GM23338 (cell line): ENCODE results near the gene ZNF628. TPM values are rescaled to one million over a fixed set of nuclear protein-coding genes. Genes with fewer than 3 reads are reported as not detected.

Source experiments
- ATAC-seq: fragments of 200-7000 bp; cut with Tn5 transposase; 3 replicates; pipeline ENCODE4 v1.9.1; 2020
- DNase-seq: peaks from one replicate; pipeline ENCODE4 v3.0.0-alpha.2; 2015; ENCODE audit warnings: low spot score
- H2AFZ ChIP-seq: fragments of 200-600 bp; sonication (generic); 2 replicates; pipeline ENCODE4 v1.8.0; 2016; ENCODE audit warnings: antibody characterized with exemption, mild to moderate bottlenecking, moderate library complexity
- H3F3A ChIP-seq: fragments of 200-600 bp; sonication (generic); replicated peaks from 2 replicates; pipeline ENCODE4 v1.8.0; 2017; ENCODE audit warnings: antibody characterized with exemption, mixed run types, low read depth
- H3K27ac ChIP-seq: fragments of 200-600 bp; sonication (generic); 2 replicates; pipeline ENCODE4 v1.6.1; 2016; ENCODE audit warnings: low read depth
- H3K27me3 ChIP-seq: fragments of 200-600 bp; sonication (generic); 2 replicates; pipeline ENCODE4 v1.8.0; 2016; ENCODE audit warnings: mild to moderate bottlenecking, mixed run types, moderate library complexity; ENCODE audit not compliant: insufficient read depth
- H3K36me3 ChIP-seq: fragments of 200-600 bp; sonication (generic); 2 replicates; pipeline ENCODE4 v1.8.0; 2016; ENCODE audit warnings: mild to moderate bottlenecking; ENCODE audit not compliant: insufficient read depth
- H3K4me1 ChIP-seq: fragments of 200-600 bp; sonication (generic); 2 replicates; pipeline ENCODE4 v1.8.0; 2016; ENCODE audit warnings: mild to moderate bottlenecking, moderate library complexity; ENCODE audit not compliant: insufficient read depth
- H3K4me2 ChIP-seq: fragments of 200-600 bp; sonication (generic); 2 replicates; pipeline ENCODE4 v1.7.1; 2017; ENCODE audit warnings: mixed run types
- H3K4me3 ChIP-seq: fragments of 200-600 bp; sonication (generic); 2 replicates; pipeline ENCODE4 v1.6.1; 2016; ENCODE audit warnings: mixed run types
- H3K79me2 ChIP-seq: fragments of 200-600 bp; sonication (generic); replicated peaks from 2 replicates; pipeline ENCODE4 v1.8.0; 2017; ENCODE audit warnings: mild to moderate bottlenecking; ENCODE audit not compliant: insufficient read depth
- H3K9me2 ChIP-seq: fragments of 200-600 bp; sonication (generic); 2 replicates; pipeline ENCODE4 v1.8.0; 2017; ENCODE audit not compliant: insufficient read depth
- H4K20me1 ChIP-seq: fragments of 200-600 bp; sonication (generic); replicated peaks from 2 replicates; pipeline ENCODE4 v1.8.0; 2017; ENCODE audit warnings: mild to moderate bottlenecking; ENCODE audit not compliant: insufficient read depth
- H3K27ac Mint-ChIP-seq: 2 replicates; pipeline ENCODE4 v1.8.0; 2020; ENCODE audit warnings: inconsistent platforms, mild to moderate bottlenecking, moderate library complexity, mixed read lengths
- H3K27me3 Mint-ChIP-seq: 3 replicates; pipeline ENCODE4 v1.8.0; 2022; ENCODE audit warnings: low read depth, mild to moderate bottlenecking, moderate library complexity, mixed read lengths, inconsistent platforms; ENCODE audit not compliant: insufficient read depth, poor library complexity
- H3K36me3 Mint-ChIP-seq: 3 replicates; pipeline ENCODE4 v1.8.0; 2021; ENCODE audit warnings: low read depth, mild to moderate bottlenecking, inconsistent platforms, moderate library complexity, mixed read lengths
- H3K4me1 Mint-ChIP-seq: 3 replicates; pipeline ENCODE4 v1.8.0; 2020; ENCODE audit warnings: mild to moderate bottlenecking, inconsistent platforms, mixed read lengths
- H3K4me3 Mint-ChIP-seq: 3 replicates; pipeline ENCODE4 v1.8.0; 2021; ENCODE audit warnings: moderate library complexity, mild to moderate bottlenecking, inconsistent platforms, mixed read lengths
- H3K9me3 Mint-ChIP-seq: 3 replicates; pipeline ENCODE4 v1.8.0; 2020; ENCODE audit warnings: moderate library complexity, mild to moderate bottlenecking, inconsistent platforms, mixed read lengths
- CREB1 ChIP-seq: fragments of 250-450 bp; sonication (Bioruptor Pico); IDR thresholded peaks from 2 replicates; pipeline ENCODE4 v1.5.0; 2020; ENCODE audit warnings: low read depth, mild to moderate bottlenecking, moderate library complexity
- EZH2 ChIP-seq: fragments of 200-600 bp; sonication (generic); IDR thresholded peaks from one replicate; pipeline ENCODE4 v1.8.0; 2017; ENCODE audit warnings: antibody characterized with exemption, mild to moderate bottlenecking, low read depth; ENCODE audit not compliant: unreplicated experiment
- EZH2phosphoT487 ChIP-seq: fragments of 200-600 bp; sonication (generic); IDR thresholded peaks from one replicate; pipeline ENCODE4 v1.8.1; 2018; ENCODE audit warnings: antibody characterized with exemption; ENCODE audit not compliant: unreplicated experiment
- JUNB ChIP-seq: IDR thresholded peaks from one replicate; pipeline ENCODE4 v1.6.1; 2016; ENCODE audit warnings: antibody characterized with exemption; ENCODE audit not compliant: unreplicated experiment
- NANOG ChIP-seq: IDR thresholded peaks from 2 replicates; pipeline ENCODE4 v1.6.1; 2016; ENCODE audit warnings: antibody characterized with exemption, borderline replicate concordance
- POLR2AphosphoS5 ChIP-seq: IDR thresholded peaks from 2 replicates; pipeline ENCODE4 v1.6.1; 2016; ENCODE audit warnings: antibody characterized with exemption, low read depth
- STAT1 ChIP-seq: IDR thresholded peaks from one replicate; pipeline ENCODE4 v1.6.1; 2016; ENCODE audit warnings: antibody characterized with exemption; ENCODE audit not compliant: unreplicated experiment
- ZNF114 ChIP-seq: fragments of 250-450 bp; sonication (Bioruptor Pico); IDR thresholded peaks from 2 replicates; pipeline ENCODE4 v1.5.0; 2020; ENCODE audit warnings: mild to moderate bottlenecking, moderate library complexity
- ZNF331 ChIP-seq: fragments of 250-450 bp; sonication (Bioruptor Pico); IDR thresholded peaks from 2 replicates; pipeline ENCODE4 v1.5.0; 2020; ENCODE audit warnings: low read depth, mild to moderate bottlenecking, moderate library complexity
- polyA plus RNA-seq: library from polyadenylated mRNA; unstranded; fragments of >200 nt; fragmentation: Nextera tagmentation; extraction: Ambion mirVana; gene quantifications from 2 replicates; pipeline ENCODE4 v1.2.1, GENCODE V29; 2016
- total RNA-seq: library from RNA; depleted of rRNA; stranded (reverse); fragments of >200 nt; shearing (Covaris generic); gene quantifications from 2 replicates; pipeline ENCODE4 v1.2.3, GENCODE V29; 2014
- TF ChIP-seq, protein P1 (sequence below): IDR thresholded peaks from one replicate; pipeline ENCODE4 v1.6.1; 2018; ENCODE audit warnings: antibody characterized with exemption; ENCODE audit not compliant: unreplicated experiment
- TF ChIP-seq, protein P2 (sequence below): IDR thresholded peaks from 2 replicates; pipeline ENCODE4 v1.6.1; 2016; ENCODE audit warnings: antibody characterized with exemption
- TF ChIP-seq, protein P3 (sequence below), 2 experiments: fragments of 200-600 bp in 1 of 2; sonication (generic) in 1 of 2; conservative IDR thresholded peaks; 2 replicates each; pipeline versions ENCODE4 v1.5.1 to v1.6.1; 2016 to 2017; ENCODE audit warnings: antibody characterized with exemption in 2 of 2, low read depth in 2 of 2, mild to moderate bottlenecking in 2 of 2, moderate library complexity in 1 of 2

ZNF628 gene
- total and polyA plus RNA-seq, 2 experiments from 2014 or later: 4.9 to 10.7 TPM

DNA sequence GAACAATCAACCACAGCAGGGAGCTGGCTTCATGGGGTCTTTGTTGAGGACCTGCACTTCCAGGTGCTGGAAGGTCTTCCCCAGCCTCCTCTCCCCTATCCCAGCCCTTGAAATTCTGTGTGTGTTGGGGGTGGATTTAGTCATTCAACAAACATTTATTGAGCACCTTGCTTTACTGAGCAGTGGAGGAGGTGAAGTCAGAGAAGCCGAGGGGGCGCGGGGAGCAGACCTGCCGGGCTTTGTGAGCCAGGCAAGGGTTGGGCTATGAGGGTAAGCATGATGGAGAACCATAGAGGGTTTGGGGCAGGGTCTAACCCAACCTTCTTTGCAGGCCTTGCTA is 8.4 kb upstream of the ZNF628 start:
- H3K27ac Mint-ChIP-seq: no peak overlapping the region
- Histone ChIP-seq H3K4me2 (no peak overlapping the region; the same call in 1 of the 2 replicates), H3K27ac (no peak overlapping the region), H3K4me3 (no peak overlapping the region), H3F3A (peaks cover 10% of the 10 kb centered on the region), H3K79me2 (no peaks in the 10 kb centered on the region), H4K20me1 (no peaks in the 10 kb centered on the region), H3K9me2 (no peaks in the 10 kb centered on the region), H3K36me3 (no peaks in the 10 kb centered on the region), H3K4me1 (peaks cover 11% of the 10 kb centered on the region; the same call in 1 of the 2 replicates), H3K27me3 (no peaks in the 10 kb centered on the region), H2AFZ (peak overlapping the region; percentile 43; the same call in 1 of the 2 replicates)
- no peak for TF ChIP-seq EZH2phosphoT487
- no peak for TF ChIP-seq STAT1
- TF ChIP-seq, protein P1, sequence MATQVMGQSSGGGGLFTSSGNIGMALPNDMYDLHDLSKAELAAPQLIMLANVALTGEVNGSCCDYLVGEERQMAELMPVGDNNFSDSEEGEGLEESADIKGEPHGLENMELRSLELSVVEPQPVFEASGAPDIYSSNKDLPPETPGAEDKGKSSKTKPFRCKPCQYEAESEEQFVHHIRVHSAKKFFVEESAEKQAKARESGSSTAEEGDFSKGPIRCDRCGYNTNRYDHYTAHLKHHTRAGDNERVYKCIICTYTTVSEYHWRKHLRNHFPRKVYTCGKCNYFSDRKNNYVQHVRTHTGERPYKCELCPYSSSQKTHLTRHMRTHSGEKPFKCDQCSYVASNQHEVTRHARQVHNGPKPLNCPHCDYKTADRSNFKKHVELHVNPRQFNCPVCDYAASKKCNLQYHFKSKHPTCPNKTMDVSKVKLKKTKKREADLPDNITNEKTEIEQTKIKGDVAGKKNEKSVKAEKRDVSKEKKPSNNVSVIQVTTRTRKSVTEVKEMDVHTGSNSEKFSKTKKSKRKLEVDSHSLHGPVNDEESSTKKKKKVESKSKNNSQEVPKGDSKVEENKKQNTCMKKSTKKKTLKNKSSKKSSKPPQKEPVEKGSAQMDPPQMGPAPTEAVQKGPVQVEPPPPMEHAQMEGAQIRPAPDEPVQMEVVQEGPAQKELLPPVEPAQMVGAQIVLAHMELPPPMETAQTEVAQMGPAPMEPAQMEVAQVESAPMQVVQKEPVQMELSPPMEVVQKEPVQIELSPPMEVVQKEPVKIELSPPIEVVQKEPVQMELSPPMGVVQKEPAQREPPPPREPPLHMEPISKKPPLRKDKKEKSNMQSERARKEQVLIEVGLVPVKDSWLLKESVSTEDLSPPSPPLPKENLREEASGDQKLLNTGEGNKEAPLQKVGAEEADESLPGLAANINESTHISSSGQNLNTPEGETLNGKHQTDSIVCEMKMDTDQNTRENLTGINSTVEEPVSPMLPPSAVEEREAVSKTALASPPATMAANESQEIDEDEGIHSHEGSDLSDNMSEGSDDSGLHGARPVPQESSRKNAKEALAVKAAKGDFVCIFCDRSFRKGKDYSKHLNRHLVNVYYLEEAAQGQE: no peak
- TF ChIP-seq, protein P2, sequence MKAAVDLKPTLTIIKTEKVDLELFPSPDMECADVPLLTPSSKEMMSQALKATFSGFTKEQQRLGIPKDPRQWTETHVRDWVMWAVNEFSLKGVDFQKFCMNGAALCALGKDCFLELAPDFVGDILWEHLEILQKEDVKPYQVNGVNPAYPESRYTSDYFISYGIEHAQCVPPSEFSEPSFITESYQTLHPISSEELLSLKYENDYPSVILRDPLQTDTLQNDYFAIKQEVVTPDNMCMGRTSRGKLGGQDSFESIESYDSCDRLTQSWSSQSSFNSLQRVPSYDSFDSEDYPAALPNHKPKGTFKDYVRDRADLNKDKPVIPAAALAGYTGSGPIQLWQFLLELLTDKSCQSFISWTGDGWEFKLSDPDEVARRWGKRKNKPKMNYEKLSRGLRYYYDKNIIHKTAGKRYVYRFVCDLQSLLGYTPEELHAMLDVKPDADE: no peak
- no peak for TF ChIP-seq JUNB
- no peak for TF ChIP-seq ZNF331 (CRISPR knock-in tag)
- TF ChIP-seq ZNF114 (CRISPR knock-in tag): no peak
- no peak for TF ChIP-seq CREB1 (CRISPR knock-in tag)
- TF ChIP-seq EZH2: no peak
- no peak for TF ChIP-seq POLR2AphosphoS5
- ATAC-seq: peak; percentile 11; the same call in 2 of the 3 replicates
- H3K4me3 Mint-ChIP-seq: no peak overlapping the region
- no peaks in the 10 kb centered on the region for H3K9me3 Mint-ChIP-seq
- H3K27me3 Mint-ChIP-seq: peaks cover 10% of the 10 kb centered on the region
- H3K36me3 Mint-ChIP-seq: no peaks in the 10 kb centered on the region
- peaks cover 8% of the 10 kb centered on the region; the same call in 2 of the 3 replicates for H3K4me1 Mint-ChIP-seq
- no peak for DNase-seq

DNA sequence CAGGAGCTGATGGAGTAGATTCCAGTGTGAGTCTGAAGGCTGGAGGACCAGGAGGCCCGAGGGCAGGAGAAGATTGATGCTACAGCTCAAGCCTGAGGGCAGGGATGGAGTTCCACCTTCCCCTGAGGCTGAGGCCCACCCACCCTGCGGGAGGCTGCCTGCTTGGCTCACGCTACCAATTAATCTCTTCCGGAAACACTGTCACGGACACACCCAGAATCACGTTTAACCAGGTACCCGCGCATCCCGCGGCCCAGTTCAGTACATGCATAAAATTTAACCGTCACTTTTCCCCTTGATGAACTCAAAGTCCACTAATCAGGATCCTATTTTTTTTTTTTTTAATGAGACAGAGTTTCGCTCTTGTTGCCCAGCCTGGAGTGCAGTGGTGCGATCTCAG is 5.2 kb upstream of the ZNF628 start:
- Histone ChIP-seq H3K27me3 (no peaks in the 10 kb centered on the region), H3K79me2 (no peaks in the 10 kb centered on the region), H3K4me3 (no peak overlapping the region), H3K9me2 (no peaks in the 10 kb centered on the region), H3K4me2 (no peak overlapping the region), H3F3A (peaks cover 22% of the 10 kb centered on the region), H4K20me1 (no peaks in the 10 kb centered on the region), H3K4me1 (peaks cover 13% of the 10 kb centered on the region; the same call in 1 of the 2 replicates), H3K27ac (no peak overlapping the region), H2AFZ (no peak overlapping the region), H3K36me3 (no peaks in the 10 kb centered on the region)
- Mint-ChIP-seq H3K9me3 (no peaks in the 10 kb centered on the region), H3K27ac (no peak overlapping the region), H3K4me1 (peaks cover 16% of the 10 kb centered on the region), H3K4me3 (no peak overlapping the region), H3K36me3 (no peaks in the 10 kb centered on the region), H3K27me3 (peaks cover 14% of the 10 kb centered on the region)
- DNase-seq (no peak), ATAC-seq (no peak)
- TF ChIP-seq, protein P3, sequence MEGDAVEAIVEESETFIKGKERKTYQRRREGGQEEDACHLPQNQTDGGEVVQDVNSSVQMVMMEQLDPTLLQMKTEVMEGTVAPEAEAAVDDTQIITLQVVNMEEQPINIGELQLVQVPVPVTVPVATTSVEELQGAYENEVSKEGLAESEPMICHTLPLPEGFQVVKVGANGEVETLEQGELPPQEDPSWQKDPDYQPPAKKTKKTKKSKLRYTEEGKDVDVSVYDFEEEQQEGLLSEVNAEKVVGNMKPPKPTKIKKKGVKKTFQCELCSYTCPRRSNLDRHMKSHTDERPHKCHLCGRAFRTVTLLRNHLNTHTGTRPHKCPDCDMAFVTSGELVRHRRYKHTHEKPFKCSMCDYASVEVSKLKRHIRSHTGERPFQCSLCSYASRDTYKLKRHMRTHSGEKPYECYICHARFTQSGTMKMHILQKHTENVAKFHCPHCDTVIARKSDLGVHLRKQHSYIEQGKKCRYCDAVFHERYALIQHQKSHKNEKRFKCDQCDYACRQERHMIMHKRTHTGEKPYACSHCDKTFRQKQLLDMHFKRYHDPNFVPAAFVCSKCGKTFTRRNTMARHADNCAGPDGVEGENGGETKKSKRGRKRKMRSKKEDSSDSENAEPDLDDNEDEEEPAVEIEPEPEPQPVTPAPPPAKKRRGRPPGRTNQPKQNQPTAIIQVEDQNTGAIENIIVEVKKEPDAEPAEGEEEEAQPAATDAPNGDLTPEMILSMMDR (conservative IDR thresholded peaks at IDR 0.05; ENCODE audit: low read depth in 2 of 2): no peak
- TF ChIP-seq NANOG (no peak), ZNF331 (CRISPR knock-in tag) (no peak), STAT1 (no peak), POLR2AphosphoS5 (no peak), ZNF114 (CRISPR knock-in tag) (no peak), CREB1 (CRISPR knock-in tag) (no peak)
- TF ChIP-seq, protein P1: no peak
- TF ChIP-seq, protein P2: no peak
